CD8-positive, alpha-beta memory T cell (primary cell): ENCODE measurements around the gene CD2AP. TPM values are rescaled to one million over a fixed set of nuclear protein-coding genes. Genes with fewer than 3 reads are reported as not detected.
A peak's percentile ranks its signal among the peaks of the same experiment; 100 is the strongest.

Source experiments
- CTCF ChIA-PET: fragments of 350-600 bp; sonication (Branson Sonifier 250); formaldehyde crosslinking; loops from one replicate; lab custom pipeline; 2021; ENCODE audit warnings: antibody characterized with exemption; lab: Charles Lee
- POLR2A ChIA-PET: fragments of 350-600 bp; sonication (Branson Sonifier 250); formaldehyde crosslinking; loops from one replicate; lab custom pipeline; 2021; ENCODE audit warnings: antibody characterized with exemption; lab: Charles Lee
- DNase-seq, 5 donors: peaks; one replicate each; pipeline versions ENCODE4 v3.0.0 to v3.0.0-alpha.2; 2020 to 2022; ENCODE audit warnings: mixed read lengths in 1 of 5
- H3K27ac ChIP-seq: one replicate; pipeline ENCODE4 v1.7.0; 2013; ENCODE audit warnings: low read depth, mild to moderate bottlenecking, low read length, moderate library complexity
- H3K27me3 ChIP-seq: 2 replicates; pipeline ENCODE4 v1.7.0; 2013; ENCODE audit warnings: low read length, mild to moderate bottlenecking; ENCODE audit not compliant: insufficient read depth, poor library complexity, severe bottlenecking
- H3K36me3 ChIP-seq: 2 replicates; pipeline ENCODE4 v1.7.0; 2013; ENCODE audit warnings: mild to moderate bottlenecking, low read length, moderate library complexity; ENCODE audit not compliant: insufficient read depth
- H3K4me1 ChIP-seq: 2 replicates; pipeline ENCODE4 v1.7.0; 2013; ENCODE audit warnings: mild to moderate bottlenecking, low read length, moderate library complexity; ENCODE audit not compliant: insufficient read depth
- H3K4me3 ChIP-seq: 2 replicates; pipeline ENCODE4 v1.7.0; 2013; ENCODE audit warnings: mild to moderate bottlenecking, low read length
- H3K9me3 ChIP-seq: 2 replicates; pipeline ENCODE4 v1.7.0; 2013; ENCODE audit warnings: mild to moderate bottlenecking, low read length
- H3K27ac Mint-ChIP-seq, 8 donors: one replicate each; pipeline ENCODE4 v1.8.0; 2020 to 2021; ENCODE audit warnings: mixed read lengths in 8 of 8, mild to moderate bottlenecking in 6 of 8, inconsistent platforms in 3 of 8, moderate library complexity in 3 of 8
- H3K27me3 Mint-ChIP-seq, 2 donors: one replicate each; pipeline ENCODE4 v1.8.0; 2020 to 2021; ENCODE audit warnings: mixed read lengths in 2 of 2, mild to moderate bottlenecking in 1 of 2, moderate library complexity in 1 of 2
- H3K36me3 Mint-ChIP-seq, 3 donors: one replicate each; pipeline ENCODE4 v1.8.0; 2020 to 2021; ENCODE audit warnings: mixed read lengths in 3 of 3, inconsistent platforms in 1 of 3, mild to moderate bottlenecking in 1 of 3
- H3K4me1 Mint-ChIP-seq, 3 donors: one replicate each; pipeline ENCODE4 v1.8.0; 2020 to 2021; ENCODE audit warnings: mixed read lengths in 3 of 3, inconsistent platforms in 1 of 3, mild to moderate bottlenecking in 1 of 3
- H3K4me3 Mint-ChIP-seq, 7 donors: one replicate each; pipeline ENCODE4 v1.8.0; 2020 to 2021; ENCODE audit warnings: mixed read lengths in 7 of 7, mild to moderate bottlenecking in 6 of 7, moderate library complexity in 4 of 7, inconsistent platforms in 2 of 7
- H3K9me3 Mint-ChIP-seq, 5 donors: one replicate each; pipeline ENCODE4 v1.8.0; 2020 to 2022; ENCODE audit warnings: mixed read lengths in 5 of 5, mild to moderate bottlenecking in 3 of 5, moderate library complexity in 2 of 5, inconsistent platforms in 1 of 5
- polyA plus RNA-seq: library from polyadenylated mRNA; unstranded; fragments of 300-500 nt; fragmentation: Illumina TruSeq; gene quantifications from one replicate; pipeline ENCODE4 v1.2.3, GENCODE V29; 2021
- total RNA-seq, 2 experiments: library from RNA; stranded (reverse); gene quantifications; one replicate each; pipeline ENCODE4 v1.2.3, GENCODE V29; 2021

Gene CD2AP
- total and polyA plus RNA-seq, 3 experiments from 2014 or later, result 9.3 to 30.7 (median 28.8) TPM

DNA sequence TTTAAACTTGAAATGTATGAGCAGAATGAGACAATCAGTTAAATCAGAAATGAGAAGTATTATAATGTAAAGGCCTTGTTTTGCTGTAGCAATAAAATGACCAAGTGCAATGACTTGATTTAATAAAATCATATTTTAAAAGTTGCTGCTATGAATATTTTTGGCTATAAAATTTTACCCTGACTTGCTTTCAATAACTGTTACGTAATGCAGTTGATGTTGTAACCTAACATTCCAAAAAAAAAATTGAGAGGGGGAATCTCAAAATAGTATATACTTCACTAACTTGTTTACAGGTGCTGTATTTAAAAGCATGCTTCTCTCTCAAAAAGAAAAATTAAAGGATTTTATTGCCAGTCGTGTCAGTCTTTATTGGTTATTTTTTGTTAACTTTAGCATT is 149.2 kb downstream of the CD2AP start:
- Histone ChIP-seq H3K4me3 (no peak overlapping the region), H3K9me3 (no peaks in the 10 kb centered on the region), H3K27me3 (no peaks in the 10 kb centered on the region), H3K27ac (no peak overlapping the region), H3K4me1 (peaks cover 5% of the 10 kb centered on the region), H3K36me3 (no peaks in the 10 kb centered on the region)
- POLR2A ChIA-PET, result no interaction called here
- Mint-ChIP-seq H3K9me3 (no peaks in the 10 kb centered on the region), H3K27ac (peak overlapping the region in 1 of 8 donors; percentile 26), H3K4me3 (no peak overlapping the region), H3K36me3 (peaks cover 0 to 19% (median 1%) of the 10 kb centered on the region in 3 donors), H3K27me3 (no peaks in the 10 kb centered on the region), H3K4me1 (peaks cover 7 to 11% (median 7%) of the 10 kb centered on the region in 3 donors)
- DNase-seq, result no peak
- CTCF ChIA-PET, result no interaction called here

DNA sequence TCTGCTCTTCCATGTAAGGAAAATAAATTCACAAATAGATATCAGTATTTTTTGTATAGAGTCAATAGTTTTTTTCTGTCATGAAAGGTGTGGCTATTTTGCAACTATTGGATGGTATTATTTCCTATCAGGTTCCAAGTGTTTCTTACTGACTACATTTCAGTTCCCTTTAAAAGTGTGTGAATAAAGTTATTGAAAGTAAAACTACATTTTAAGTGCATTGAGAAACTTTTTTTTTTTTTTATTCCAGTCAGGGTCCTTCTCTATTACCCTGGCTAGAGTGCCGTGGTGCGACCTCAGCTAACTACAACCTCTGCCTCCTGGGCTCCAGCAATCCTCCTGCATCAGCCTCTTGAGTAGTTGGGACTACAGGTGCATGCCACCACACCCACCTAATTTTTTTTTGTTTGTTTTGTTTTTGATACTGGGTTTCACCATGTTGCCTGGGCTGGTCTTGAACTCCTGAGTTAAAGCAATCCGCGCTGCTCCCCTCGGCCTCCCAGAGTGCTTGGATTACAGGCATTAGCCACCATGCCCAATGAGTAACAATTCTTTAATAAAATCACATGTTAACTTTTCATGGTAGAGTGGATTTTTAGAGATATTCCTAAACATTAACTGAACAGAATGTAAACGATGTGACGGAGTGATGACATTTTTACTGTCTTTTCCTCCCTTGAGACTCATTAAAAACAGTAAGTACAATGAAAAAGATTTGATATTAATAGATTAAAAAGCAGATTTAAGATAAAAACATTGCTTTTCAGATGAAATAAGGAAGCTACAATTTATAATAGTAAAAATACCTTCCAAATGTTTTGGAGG is 151.1 kb downstream of the CD2AP start:
- Mint-ChIP-seq H3K4me1 (peaks cover 12 to 14% (median 13%) of the 10 kb centered on the region in 3 donors), H3K4me3 (no peak overlapping the region), H3K27me3 (no peaks in the 10 kb centered on the region), H3K36me3 (peaks cover 0 to 8% (median 0%) of the 10 kb centered on the region in 3 donors), H3K27ac (peak overlapping the region in 1 of 8 donors; percentile 36), H3K9me3 (no peaks in the 10 kb centered on the region)
- ChIA-PET POLR2A (no interaction called here), CTCF (no interaction called here)
- Histone ChIP-seq H3K9me3 (no peaks in the 10 kb centered on the region), H3K27me3 (no peaks in the 10 kb centered on the region), H3K36me3 (no peaks in the 10 kb centered on the region), H3K4me3 (no peak overlapping the region), H3K4me1 (peaks cover 7% of the 10 kb centered on the region), H3K27ac (no peak overlapping the region)
- DNase-seq, result no peak

DNA sequence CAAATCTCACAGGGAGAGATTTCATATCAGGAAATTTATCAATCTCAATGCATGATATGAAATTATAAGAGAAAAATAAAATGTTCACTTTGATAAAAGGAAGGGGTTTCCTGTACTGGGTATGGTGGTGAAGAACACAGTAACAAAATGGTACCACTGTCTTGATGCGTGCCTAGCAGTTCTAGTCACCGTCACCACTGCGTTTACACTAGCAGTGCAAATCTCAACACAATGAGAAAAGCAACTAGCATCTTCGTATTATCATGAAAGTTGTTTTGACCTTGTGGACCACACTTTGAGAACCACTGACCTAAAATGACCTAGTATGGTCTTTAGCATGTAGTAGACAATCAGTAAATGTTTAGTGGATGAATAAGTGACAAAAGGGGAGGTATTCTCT is 152.4 kb downstream of the CD2AP start:
- POLR2A ChIA-PET, result no interaction called here

DNA sequence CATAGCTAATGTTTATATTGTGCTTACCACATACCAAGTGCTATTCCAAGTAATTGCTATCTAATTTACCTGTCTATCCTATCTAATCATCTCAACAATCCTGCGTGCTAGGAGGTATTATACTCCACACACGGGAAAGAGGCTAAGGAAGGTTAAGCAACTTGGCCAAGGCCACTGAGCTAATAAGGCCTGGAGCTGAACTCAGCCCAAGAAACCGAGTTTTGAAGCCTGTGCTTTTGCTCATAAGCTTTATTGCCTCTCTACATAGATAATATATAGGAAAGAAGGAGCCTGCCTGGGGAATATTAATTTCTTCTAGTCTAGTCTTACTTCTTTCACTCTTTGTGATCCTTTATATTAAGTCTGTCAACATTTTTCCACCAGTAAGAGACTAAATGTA is 153.0 kb downstream of the CD2AP start:
- Mint-ChIP-seq H3K4me3 (no peak overlapping the region), H3K27me3 (no peaks in the 10 kb centered on the region), H3K9me3 (no peaks in the 10 kb centered on the region), H3K4me1 (peaks cover 12 to 14% (median 13%) of the 10 kb centered on the region in 3 donors), H3K27ac (peak overlapping the region in 1 of 8 donors; percentile 27), H3K36me3 (peaks cover 0 to 2% (median 0%) of the 10 kb centered on the region in 3 donors)
- no peaks in the 10 kb centered on the region for H3K36me3 ChIP-seq
- DNase-seq, result no peak
- H3K4me3 ChIP-seq, result no peak overlapping the region
- no peaks in the 10 kb centered on the region for H3K27me3 ChIP-seq
- H3K27ac ChIP-seq, result no peak overlapping the region
- CTCF ChIA-PET, result interaction anchor here (1.1 to 2.3 kb wide), 8 partner anchors 8 to 1780 kb away, joined by 3 to 18 read pairs (median 6); no protein-coding TSS in a partner anchor
- peaks cover 7% of the 10 kb centered on the region for H3K4me1 ChIP-seq
- H3K9me3 ChIP-seq, result no peaks in the 10 kb centered on the region
- POLR2A ChIA-PET, result no interaction called here

More for the DNA sequence above, 152.4 kb downstream of the CD2AP start:
- H3K4me1 Mint-ChIP-seq, result peaks cover 12 to 14% (median 13%) of the 10 kb centered on the region in 3 donors
- H3K36me3 Mint-ChIP-seq, result peaks cover 0 to 3% (median 0%) of the 10 kb centered on the region in 3 donors
- no peaks in the 10 kb centered on the region for H3K36me3 ChIP-seq
- H3K27me3 Mint-ChIP-seq, result no peaks in the 10 kb centered on the region
- no peaks in the 10 kb centered on the region for H3K9me3 Mint-ChIP-seq
- H3K9me3 ChIP-seq, result no peaks in the 10 kb centered on the region
- CTCF ChIA-PET, result interaction anchor here (0.6 to 2.3 kb wide), 6 partner anchors 7 to 215 kb away, joined by 3 to 18 read pairs (median 5); no protein-coding TSS in a partner anchor
- peaks cover 7% of the 10 kb centered on the region for H3K4me1 ChIP-seq
- DNase-seq, result no peak
- H3K27me3 ChIP-seq, result no peaks in the 10 kb centered on the region
- no peak overlapping the region for H3K27ac Mint-ChIP-seq
- H3K4me3 Mint-ChIP-seq, result no peak overlapping the region
- no peak overlapping the region for H3K27ac ChIP-seq
- no peak overlapping the region for H3K4me3 ChIP-seq

DNA sequence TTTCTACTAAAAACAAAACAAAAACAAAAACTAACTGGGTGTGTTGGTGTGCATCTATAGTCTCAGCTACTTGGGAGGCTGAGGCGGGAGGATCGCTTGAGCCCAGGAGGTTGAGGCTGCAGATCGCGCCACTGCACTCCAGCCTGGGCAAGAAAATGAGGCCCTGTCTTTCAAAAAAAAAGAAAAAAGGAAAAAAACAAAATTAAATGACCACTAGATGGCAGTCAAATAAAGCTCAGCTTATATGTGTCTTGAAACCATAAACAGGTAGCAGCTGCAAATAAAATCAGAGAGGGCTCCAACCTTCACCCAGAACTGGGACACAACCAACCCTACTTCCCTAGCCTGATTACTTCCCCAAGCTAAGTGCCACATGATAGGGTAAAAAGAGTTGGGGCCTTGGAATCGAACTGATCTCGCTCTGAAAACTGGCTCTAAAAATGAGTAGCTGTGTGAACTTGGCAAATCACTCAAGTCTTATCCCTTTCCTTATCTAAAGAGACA is 153.7 kb downstream of the CD2AP start:
- Mint-ChIP-seq H3K4me1 (peaks cover 12 to 14% (median 13%) of the 10 kb centered on the region in 3 donors), H3K9me3 (no peaks in the 10 kb centered on the region), H3K27me3 (no peaks in the 10 kb centered on the region), H3K36me3 (no peaks in the 10 kb centered on the region), H3K27ac (peak overlapping the region in 5 of 8 donors; percentile 6 to 51 (median 17)), H3K4me3 (peak overlapping the region in 1 of 7 donors; percentile 19)
- Histone ChIP-seq H3K9me3 (no peaks in the 10 kb centered on the region), H3K27ac (no peak overlapping the region), H3K4me1 (peaks cover 7% of the 10 kb centered on the region), H3K27me3 (no peaks in the 10 kb centered on the region), H3K4me3 (no peak overlapping the region), H3K36me3 (no peaks in the 10 kb centered on the region)
- peak in 2 of 5 donors; percentile 27 to 42 for DNase-seq
- ChIA-PET POLR2A (no interaction called here), CTCF (interaction anchor here (0.6 to 2.3 kb wide), 15 partner anchors 9 to 1779 kb away, joined by 3 to 18 read pairs (median 4); no protein-coding TSS in a partner anchor)

- Histone ChIP-seq H3K27me3 (no peaks in the 10 kb centered on the region), H3K4me1 (peaks cover 7% of the 10 kb centered on the region), H3K9me3 (no peaks in the 10 kb centered on the region), H3K36me3 (no peaks in the 10 kb centered on the region), H3K27ac (no peak overlapping the region), H3K4me3 (no peak overlapping the region)
- ChIA-PET POLR2A (no interaction called here), CTCF (interaction anchor here (0.6 to 2.3 kb wide), 13 partner anchors 10 to 1778 kb away, joined by 3 to 18 read pairs (median 4); no protein-coding TSS in a partner anchor)
- Mint-ChIP-seq H3K4me3 (peak overlapping the region in 4 of 7 donors; percentile 18 to 51 (median 25)), H3K4me1 (peaks cover 12 to 14% (median 13%) of the 10 kb centered on the region in 3 donors), H3K27ac (peak overlapping the region in 5 of 8 donors; percentile 9 to 64 (median 51)), H3K9me3 (no peaks in the 10 kb centered on the region), H3K27me3 (no peaks in the 10 kb centered on the region), H3K36me3 (no peaks in the 10 kb centered on the region)
- DNase-seq, result peak in 1 of 5 donors; percentile 5
Observed at GRCh38 chr6:47631797-47632196, 154.2 kb downstream of the CD2AP start.

DNA sequence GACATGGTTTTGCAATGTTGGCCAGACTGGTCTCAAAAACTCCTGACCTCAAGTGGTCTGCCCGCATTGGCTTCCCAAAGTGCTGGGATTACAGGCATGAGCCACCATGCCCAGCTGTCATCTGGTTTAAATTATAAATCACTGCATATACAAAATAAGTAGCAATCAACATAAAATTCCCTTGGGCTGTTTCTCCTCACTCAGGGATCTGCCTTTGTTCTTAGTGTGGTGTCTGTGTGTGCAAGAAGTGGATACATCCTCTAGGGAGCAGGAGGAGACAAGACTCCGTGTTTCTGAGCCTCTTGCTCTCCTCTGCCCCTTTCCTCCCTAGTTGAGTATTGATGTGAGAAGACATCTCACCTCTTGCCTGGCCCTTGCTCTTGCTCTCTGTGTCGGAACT is 155.6 kb downstream of the CD2AP start:
- DNase-seq, result no peak
- peak overlapping the region in 1 of 8 donors; percentile 54 for H3K27ac Mint-ChIP-seq
- no peaks in the 10 kb centered on the region for H3K36me3 Mint-ChIP-seq
- POLR2A ChIA-PET, result no interaction called here
- H3K4me1 Mint-ChIP-seq, result peaks cover 10 to 13% (median 12%) of the 10 kb centered on the region in 3 donors
- peaks cover 0 to 6% of the 10 kb centered on the region in 2 donors for H3K27me3 Mint-ChIP-seq
- Histone ChIP-seq H3K4me3 (no peak overlapping the region), H3K9me3 (no peaks in the 10 kb centered on the region), H3K27me3 (no peaks in the 10 kb centered on the region), H3K27ac (no peak overlapping the region), H3K36me3 (no peaks in the 10 kb centered on the region), H3K4me1 (peaks cover 7% of the 10 kb centered on the region)
- CTCF ChIA-PET, result interaction anchor here (1.5 kb wide), 1 partner anchor 20 kb away, joined by 3 read pairs; no protein-coding TSS in a partner anchor
- H3K4me3 Mint-ChIP-seq, result no peak overlapping the region
- no peaks in the 10 kb centered on the region for H3K9me3 Mint-ChIP-seq
